ENCODE measurements around the gene SEPTIN2. TPM values are rescaled to one million over a fixed set of nuclear protein-coding genes. Genes with fewer than 3 reads are reported as not detected.
A peak's percentile ranks its signal among the peaks of the same experiment; 100 is the strongest.

The SEPTIN2 gene
- total and polyA plus RNA-seq, 2 donors from 2014 or later: 187 to 435 TPM

DNA sequence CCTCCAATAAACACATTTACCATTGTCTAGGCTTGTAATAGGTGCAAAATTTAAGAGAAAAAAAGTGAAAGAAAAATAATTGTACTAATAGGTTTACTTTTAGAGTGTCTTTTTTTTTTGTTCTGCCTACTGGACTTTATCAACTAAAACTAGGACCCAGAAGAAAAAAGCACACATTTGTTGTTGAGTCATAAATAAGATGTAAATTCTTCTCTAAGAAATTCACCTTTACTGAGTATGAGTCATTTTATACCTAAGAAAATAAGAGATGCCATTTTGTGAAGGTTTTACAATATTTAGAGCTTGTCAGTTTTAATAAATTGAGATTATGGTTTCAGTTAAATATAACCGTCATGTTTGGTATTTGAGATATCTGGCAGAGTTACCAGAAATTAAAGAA, 59.6 kb downstream of the SEPTIN2 start:
- H3K9me3 ChIP-seq (ENCODE audit: control insufficient read depth in 2 of 3, insufficient read depth in 1 of 3, low read length in 3 of 3): no peaks in the 10 kb centered on the region
- intact Hi-C loops (cut with DNase I): no loop called here
- TF ChIP-seq, protein P1, sequence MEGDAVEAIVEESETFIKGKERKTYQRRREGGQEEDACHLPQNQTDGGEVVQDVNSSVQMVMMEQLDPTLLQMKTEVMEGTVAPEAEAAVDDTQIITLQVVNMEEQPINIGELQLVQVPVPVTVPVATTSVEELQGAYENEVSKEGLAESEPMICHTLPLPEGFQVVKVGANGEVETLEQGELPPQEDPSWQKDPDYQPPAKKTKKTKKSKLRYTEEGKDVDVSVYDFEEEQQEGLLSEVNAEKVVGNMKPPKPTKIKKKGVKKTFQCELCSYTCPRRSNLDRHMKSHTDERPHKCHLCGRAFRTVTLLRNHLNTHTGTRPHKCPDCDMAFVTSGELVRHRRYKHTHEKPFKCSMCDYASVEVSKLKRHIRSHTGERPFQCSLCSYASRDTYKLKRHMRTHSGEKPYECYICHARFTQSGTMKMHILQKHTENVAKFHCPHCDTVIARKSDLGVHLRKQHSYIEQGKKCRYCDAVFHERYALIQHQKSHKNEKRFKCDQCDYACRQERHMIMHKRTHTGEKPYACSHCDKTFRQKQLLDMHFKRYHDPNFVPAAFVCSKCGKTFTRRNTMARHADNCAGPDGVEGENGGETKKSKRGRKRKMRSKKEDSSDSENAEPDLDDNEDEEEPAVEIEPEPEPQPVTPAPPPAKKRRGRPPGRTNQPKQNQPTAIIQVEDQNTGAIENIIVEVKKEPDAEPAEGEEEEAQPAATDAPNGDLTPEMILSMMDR (IDR thresholded peaks at IDR 0.05; ENCODE audit: borderline replicate concordance, extremely low read depth, insufficient read depth): no peak
- no peak overlapping the region for H3K4me3 ChIP-seq (ENCODE audit: low read length in 3 of 3)
- no peak overlapping the region for H3K9ac ChIP-seq (ENCODE audit: low read length in 3 of 3)
- no peaks in the 10 kb centered on the region for H3K27me3 ChIP-seq (ENCODE audit: control insufficient read depth, insufficient read depth, low read length)
- peaks cover 10 to 26% (median 10%) of the 10 kb centered on the region in 3 donors for H3K4me1 ChIP-seq (ENCODE audit: control insufficient read depth in 2 of 3, insufficient read depth in 2 of 3, low read depth in 1 of 3, low read length in 3 of 3)
- FAIRE-seq: no peak
- DNase-seq: no peak
- H3K27ac ChIP-seq (ENCODE audit: low read depth in 2 of 2, low read length in 2 of 2): no peak overlapping the region
- no peaks in the 10 kb centered on the region for H3K36me3 ChIP-seq (ENCODE audit: control insufficient read depth in 2 of 3, insufficient read depth in 3 of 3, low read length in 3 of 3)

DNA sequence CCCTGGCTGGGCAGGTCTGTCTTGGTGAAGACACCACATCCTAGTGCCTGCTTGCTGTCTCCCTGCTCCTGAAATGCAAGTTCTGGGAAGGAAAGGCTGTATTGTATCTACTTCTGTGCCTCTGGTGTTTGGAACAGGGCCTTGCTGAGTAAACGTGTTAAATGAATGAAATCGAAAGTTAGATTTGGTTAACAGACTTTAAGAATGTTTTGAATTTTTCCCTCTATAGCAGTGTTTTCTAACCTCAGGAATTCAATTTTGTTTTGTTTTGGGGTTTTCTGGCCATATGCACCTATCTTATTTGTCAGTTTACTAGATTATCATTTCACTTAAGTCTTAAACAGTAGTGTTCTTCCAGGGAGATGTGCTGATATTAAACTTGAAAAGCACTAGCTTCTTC, 61.1 kb downstream of the SEPTIN2 start:
- Histone ChIP-seq H3K27me3 (ENCODE audit: control insufficient read depth, insufficient read depth, low read length) (no peaks in the 10 kb centered on the region), H3K27ac (ENCODE audit: low read depth in 2 of 2, low read length in 2 of 2) (no peak overlapping the region), H3K9me3 (ENCODE audit: control insufficient read depth in 2 of 3, insufficient read depth in 1 of 3, low read length in 3 of 3) (no peaks in the 10 kb centered on the region), H3K9ac (ENCODE audit: low read length in 3 of 3) (no peak overlapping the region), H3K36me3 (ENCODE audit: control insufficient read depth in 2 of 3, insufficient read depth in 3 of 3, low read length in 3 of 3) (no peaks in the 10 kb centered on the region), H3K4me1 (ENCODE audit: control insufficient read depth in 2 of 3, insufficient read depth in 2 of 3, low read depth in 1 of 3, low read length in 3 of 3) (peaks cover 10 to 31% (median 13%) of the 10 kb centered on the region in 3 donors), H3K4me3 (ENCODE audit: low read length in 3 of 3) (no peak overlapping the region)
- DNase-seq (no peak), FAIRE-seq (no peak)
- intact Hi-C loops (cut with DNase I): no loop called here
- TF ChIP-seq, protein P1 (IDR thresholded peaks at IDR 0.05; ENCODE audit: borderline replicate concordance, extremely low read depth, insufficient read depth): no peak

DNA sequence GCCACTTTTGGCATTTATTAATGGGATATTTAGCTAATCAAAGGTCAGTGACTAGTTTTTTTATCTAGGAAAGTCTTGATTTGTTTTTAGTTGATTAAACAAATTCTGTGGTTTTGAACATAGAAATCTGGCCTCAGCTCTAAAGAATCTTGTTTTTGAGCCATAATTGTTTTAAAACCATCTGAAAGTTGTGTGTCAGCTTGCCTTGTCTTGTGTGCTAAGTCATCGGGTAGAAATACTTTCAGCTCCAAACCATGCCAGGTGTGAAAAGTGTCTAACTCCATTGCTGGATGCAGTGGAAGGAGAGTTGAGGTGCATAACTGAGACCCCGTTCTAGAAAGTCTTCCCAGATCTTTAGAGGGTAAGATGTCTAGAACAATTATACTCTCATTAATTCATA, 63.1 kb downstream of the SEPTIN2 start:
- intact Hi-C loops (cut with DNase I): no loop called here
- H3K27me3 ChIP-seq (ENCODE audit: control insufficient read depth, insufficient read depth, low read length): no peaks in the 10 kb centered on the region
- peaks cover 10 to 27% (median 13%) of the 10 kb centered on the region in 3 donors for H3K4me1 ChIP-seq (ENCODE audit: control insufficient read depth in 2 of 3, insufficient read depth in 2 of 3, low read depth in 1 of 3, low read length in 3 of 3)
- no peak overlapping the region for H3K4me3 ChIP-seq (ENCODE audit: low read length in 3 of 3)
- peaks cover 0 to 11% (median 3%) of the 10 kb centered on the region in 3 donors for H3K36me3 ChIP-seq (ENCODE audit: control insufficient read depth in 2 of 3, insufficient read depth in 3 of 3, low read length in 3 of 3)
- FAIRE-seq (no peak), DNase-seq (no peak)
- H3K9me3 ChIP-seq (ENCODE audit: control insufficient read depth in 2 of 3, insufficient read depth in 1 of 3, low read length in 3 of 3): no peaks in the 10 kb centered on the region
- H3K27ac ChIP-seq (ENCODE audit: low read depth in 2 of 2, low read length in 2 of 2): peak overlapping the region in 1 of 2 donors; percentile 61
- TF ChIP-seq, protein P1 (IDR thresholded peaks at IDR 0.05; ENCODE audit: borderline replicate concordance, extremely low read depth, insufficient read depth): no peak
- H3K9ac ChIP-seq (ENCODE audit: low read length in 3 of 3): no peak overlapping the region
